ENCODE results near the gene PPP2R3B. TPM values are rescaled to one million over a fixed set of nuclear protein-coding genes. Genes with fewer than 3 reads are reported as not detected.

Gene PPP2R3B
- total RNA-seq, 4 donors from 2014 or later = 9.7 to 15.2 (median 12.3) TPM

DNA sequence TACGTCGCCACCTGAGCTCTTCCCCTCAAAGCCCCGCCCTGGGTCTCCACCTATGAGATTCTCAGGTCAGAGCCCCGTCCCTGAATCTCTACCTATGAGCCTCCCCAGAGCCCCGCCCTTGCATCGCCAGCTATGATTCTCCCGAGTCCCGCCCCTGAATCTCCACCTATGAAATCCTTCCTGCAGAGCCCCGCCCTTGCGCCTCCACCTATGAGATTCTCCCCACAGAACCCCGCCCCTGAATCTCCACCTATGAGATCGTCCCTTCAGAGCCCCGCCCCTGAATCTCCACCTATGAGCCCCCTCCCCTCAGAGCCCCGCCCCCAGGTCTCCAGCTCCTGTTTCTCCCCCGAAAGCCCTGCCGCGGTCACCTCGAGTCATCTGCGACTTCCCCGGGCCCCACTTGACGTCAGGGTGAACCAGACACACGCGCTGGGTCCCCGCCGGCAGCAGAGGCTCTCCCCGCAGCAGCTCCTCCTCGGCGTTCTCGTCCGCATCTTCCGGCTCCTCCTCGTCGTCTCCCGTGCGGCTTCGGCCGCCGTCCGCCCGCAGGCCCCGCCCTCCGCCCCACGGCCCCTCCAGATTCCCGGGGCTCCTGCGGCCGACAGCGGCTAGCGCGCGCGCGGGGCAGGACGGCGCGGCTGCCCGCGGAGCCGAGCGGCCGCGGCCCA is 68.5 kb downstream of the PPP2R3B start:
- intact Hi-C loops (cut with DNase I) = loop anchor here (5.0 kb wide), 1 partner anchor 69 kb away; the partner anchor contains the start of gene PPP2R3B
- no peaks in the 10 kb centered on the region for H3K9me3 ChIP-seq
- TF ChIP-seq, protein P1, sequence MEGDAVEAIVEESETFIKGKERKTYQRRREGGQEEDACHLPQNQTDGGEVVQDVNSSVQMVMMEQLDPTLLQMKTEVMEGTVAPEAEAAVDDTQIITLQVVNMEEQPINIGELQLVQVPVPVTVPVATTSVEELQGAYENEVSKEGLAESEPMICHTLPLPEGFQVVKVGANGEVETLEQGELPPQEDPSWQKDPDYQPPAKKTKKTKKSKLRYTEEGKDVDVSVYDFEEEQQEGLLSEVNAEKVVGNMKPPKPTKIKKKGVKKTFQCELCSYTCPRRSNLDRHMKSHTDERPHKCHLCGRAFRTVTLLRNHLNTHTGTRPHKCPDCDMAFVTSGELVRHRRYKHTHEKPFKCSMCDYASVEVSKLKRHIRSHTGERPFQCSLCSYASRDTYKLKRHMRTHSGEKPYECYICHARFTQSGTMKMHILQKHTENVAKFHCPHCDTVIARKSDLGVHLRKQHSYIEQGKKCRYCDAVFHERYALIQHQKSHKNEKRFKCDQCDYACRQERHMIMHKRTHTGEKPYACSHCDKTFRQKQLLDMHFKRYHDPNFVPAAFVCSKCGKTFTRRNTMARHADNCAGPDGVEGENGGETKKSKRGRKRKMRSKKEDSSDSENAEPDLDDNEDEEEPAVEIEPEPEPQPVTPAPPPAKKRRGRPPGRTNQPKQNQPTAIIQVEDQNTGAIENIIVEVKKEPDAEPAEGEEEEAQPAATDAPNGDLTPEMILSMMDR (IDR thresholded peaks at IDR 0.05) = no peak
- TF ChIP-seq POLR2A (IDR thresholded peaks at IDR 0.05) = peak in 1 of 2 donors; percentile 42
- H3K27me3 ChIP-seq = no peaks in the 10 kb centered on the region
- peaks cover 14 to 19% of the 10 kb centered on the region in 2 donors for H3K36me3 ChIP-seq
- H3K4me1 ChIP-seq = peaks cover 12 to 15% of the 10 kb centered on the region in 2 donors
- peak overlapping the region in 2 of 3 donors; percentile 73 to 75 for H3K4me3 ChIP-seq (replicated peaks in 1 of 3)
- WGBS, 2 donors = 1 to 2% methylated on average over 35 to 46 of the region's 61 CpGs
- DNase-seq = peak; percentile 99
- peak overlapping the region; percentile 78 to 95 (median 90) for H3K27ac ChIP-seq

DNA sequence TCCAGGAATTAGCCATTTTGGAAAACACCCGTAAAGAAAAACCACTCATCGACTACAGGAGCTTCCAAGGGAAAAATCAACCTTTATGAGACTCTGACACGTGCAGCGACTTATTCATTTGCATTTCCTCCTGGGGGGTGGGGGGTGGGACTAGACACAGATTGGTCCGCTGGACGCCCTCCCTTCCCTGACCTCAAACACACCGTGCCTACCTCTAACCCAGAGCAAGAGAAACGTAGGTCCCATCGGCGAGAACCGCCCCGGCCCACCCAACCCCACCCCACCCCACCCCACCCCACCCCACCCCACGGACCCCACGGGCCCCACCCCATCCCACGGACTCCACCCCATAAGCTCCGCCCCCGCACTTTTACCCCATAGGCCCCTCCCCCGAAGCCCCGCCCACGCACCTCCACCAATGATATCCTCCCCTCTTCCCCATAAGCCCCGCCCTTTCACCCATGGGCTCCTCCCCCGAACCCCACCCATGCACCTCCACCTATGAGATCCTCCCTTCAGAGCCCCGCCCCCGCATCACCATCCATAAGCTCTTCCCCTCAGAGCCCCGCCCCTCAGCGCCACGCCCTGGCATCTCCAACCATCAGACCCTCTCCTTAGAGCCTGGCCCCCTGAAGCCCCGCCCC is 69.2 kb downstream of the PPP2R3B start:
- 51 to 60% methylated on average over 20 to 23 of the region's 28 CpGs for WGBS, 2 donors
- H3K9me3 ChIP-seq = no peaks in the 10 kb centered on the region
- DNase-seq = no peak
- peaks cover 20 to 25% of the 10 kb centered on the region in 2 donors for H3K36me3 ChIP-seq
- TF ChIP-seq, protein P1 (IDR thresholded peaks at IDR 0.05) = no peak
- TF ChIP-seq POLR2A (IDR thresholded peaks at IDR 0.05) = no peak
- H3K27me3 ChIP-seq = no peaks in the 10 kb centered on the region
- H3K4me3 ChIP-seq (replicated peaks in 1 of 3) = peak overlapping the region in 2 of 3 donors; percentile 12 to 73
- H3K4me1 ChIP-seq = peaks cover 12 to 15% of the 10 kb centered on the region in 2 donors
- H3K27ac ChIP-seq = no peak overlapping the region
- intact Hi-C loops (cut with DNase I) = loop anchor here (5.0 kb wide), 1 partner anchor 70 kb away; the partner anchor contains the start of gene PPP2R3B

DNA sequence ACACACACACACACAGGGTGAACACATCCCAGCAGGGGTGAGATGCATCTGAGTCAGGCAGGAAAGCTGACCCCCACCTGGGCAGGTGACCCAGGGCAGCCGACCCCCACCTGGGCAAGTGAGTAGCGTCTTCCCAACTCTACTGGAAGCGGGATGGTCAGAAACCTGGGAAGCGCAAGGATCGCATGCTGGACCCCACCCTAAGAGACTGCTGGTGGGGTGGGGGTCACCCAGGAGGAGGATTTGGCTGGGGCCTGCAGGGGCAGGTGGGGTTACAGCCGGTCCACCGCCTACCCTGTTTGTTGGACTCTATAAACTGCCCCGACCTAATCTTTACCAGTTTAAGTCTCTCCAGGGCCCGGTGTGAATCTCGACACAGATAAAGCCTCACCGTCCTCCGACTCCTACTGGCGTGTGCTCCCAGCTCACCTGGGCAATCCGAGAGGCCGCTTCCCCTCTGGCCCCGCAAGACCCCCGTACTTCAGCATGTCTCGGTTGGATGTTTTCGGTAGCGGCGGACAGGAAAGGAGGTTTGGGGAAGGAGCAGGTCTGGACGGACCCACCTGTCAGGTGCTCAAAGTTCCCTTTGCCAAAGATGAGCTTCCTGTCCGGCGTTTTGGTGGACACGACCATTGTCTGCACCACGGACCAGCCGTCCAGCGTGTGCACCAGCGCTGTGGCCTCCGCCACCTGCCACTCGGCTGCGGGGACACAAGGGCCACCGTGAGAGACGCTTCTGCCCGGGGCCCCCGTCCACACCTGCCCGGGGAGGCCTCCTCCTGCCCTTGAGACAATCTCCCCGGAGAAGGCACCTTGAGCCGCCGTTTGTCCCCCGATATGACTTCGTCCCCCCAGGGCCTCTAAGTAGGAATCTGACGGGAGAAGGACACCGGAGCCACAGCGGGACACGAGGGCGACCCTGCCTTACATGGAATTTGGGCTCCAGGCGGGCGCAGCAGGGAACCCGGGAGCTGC is 70.1 kb downstream of the PPP2R3B start:
- Histone ChIP-seq H3K4me3 (replicated peaks in 1 of 3) (no peak overlapping the region), H3K27ac (no peak overlapping the region), H3K36me3 (peaks cover 29 to 33% of the 10 kb centered on the region in 2 donors), H3K27me3 (no peaks in the 10 kb centered on the region), H3K4me1 (peaks cover 12 to 15% of the 10 kb centered on the region in 2 donors), H3K9me3 (no peaks in the 10 kb centered on the region)
- peak in 1 of 2 donors; percentile 15 for DNase-seq
- TF ChIP-seq, protein P1 (IDR thresholded peaks at IDR 0.05) = no peak
- TF ChIP-seq POLR2A (IDR thresholded peaks at IDR 0.05) = no peak
- intact Hi-C loops (cut with DNase I) = loop anchor here (5.0 kb wide), 1 partner anchor 71 kb away; the partner anchor contains the start of gene PPP2R3B
- WGBS, 2 donors = 94 to 96% methylated on average over 42 to 47 of the region's 50 CpGs

DNA sequence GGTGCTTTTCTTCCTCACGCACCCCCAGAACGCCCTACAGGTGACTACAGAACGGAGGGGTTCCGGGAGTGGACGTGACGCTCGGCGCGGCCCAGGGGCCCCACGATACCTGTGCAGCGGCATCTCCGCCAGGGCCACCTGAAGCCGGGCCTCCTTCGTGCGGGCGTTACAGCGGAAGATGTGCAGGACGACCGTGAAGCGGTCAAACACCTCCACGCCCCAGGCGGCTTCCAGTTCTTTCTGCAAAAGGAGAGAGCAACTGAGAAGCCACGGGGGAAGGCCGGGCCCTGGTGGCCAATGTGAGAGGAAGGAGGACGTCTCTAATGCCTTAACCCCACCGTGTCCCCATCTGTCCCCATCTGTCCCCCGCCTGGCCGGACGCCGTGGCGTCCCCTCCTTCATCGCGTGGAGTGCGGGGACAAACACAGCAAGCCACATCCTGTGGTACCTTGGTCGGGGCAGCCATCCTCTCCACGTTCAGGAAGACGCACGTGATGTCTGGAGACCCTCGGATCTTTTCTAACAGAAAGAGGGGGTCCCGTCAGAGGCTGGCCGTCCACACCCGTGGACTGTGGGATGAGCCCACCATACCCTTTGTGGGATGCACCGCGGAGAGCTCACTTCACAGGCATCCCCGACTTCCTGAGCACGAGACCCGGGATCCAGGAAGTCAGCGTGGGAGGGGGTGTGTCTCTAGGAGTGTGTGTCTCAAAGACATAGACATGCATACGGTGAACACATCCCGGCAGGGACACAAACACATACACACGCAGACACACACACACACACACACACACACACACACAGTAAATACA is 71.7 kb downstream of the PPP2R3B start:
- H3K4me3 ChIP-seq (replicated peaks in 1 of 3) = no peak overlapping the region
- 91% methylated on average over 48 to 50 of the region's 51 CpGs for WGBS, 2 donors
- intact Hi-C loops (cut with DNase I) = loop anchor here (5.0 kb wide), 1 partner anchor 72 kb away; the partner anchor contains the start of gene PPP2R3B

More for the DNA sequence above, 71.7 kb downstream of the PPP2R3B start:
- TF ChIP-seq POLR2A (IDR thresholded peaks at IDR 0.05) = no peak
- TF ChIP-seq, protein P1 (IDR thresholded peaks at IDR 0.05) = no peak
- DNase-seq = peak in 1 of 2 donors; percentile 2
- H3K36me3 ChIP-seq = peaks cover 41 to 46% of the 10 kb centered on the region in 2 donors
- H3K27me3 ChIP-seq = no peaks in the 10 kb centered on the region
- H3K4me1 ChIP-seq = peaks cover 5 to 7% of the 10 kb centered on the region in 2 donors
- H3K9me3 ChIP-seq = no peaks in the 10 kb centered on the region
- H3K27ac ChIP-seq = no peak overlapping the region
